HEK293T (cell line): ENCODE data around the gene RNF224.

Experiments used
- CTCF ChIA-PET: fragments of 350-600 bp; formaldehyde crosslinking; extraction: SDS; loops from one replicate; lab custom pipeline; 2021; ENCODE audit warnings: antibody characterized with exemption, inconsistent platforms; lab: Yijun Ruan, JAX
- POLR2A ChIA-PET: fragments of 350-600 bp; formaldehyde crosslinking; extraction: SDS; loops from one replicate; lab custom pipeline; 2020; ENCODE audit warnings: antibody characterized with exemption, inconsistent platforms; lab: Yijun Ruan, JAX
- DNase-seq: peaks from one replicate; pipeline ENCODE4 v3.0.0; 2012; ENCODE audit warnings: mixed read lengths; ENCODE audit errors: extremely low spot score
- ARNT ChIP-seq: fragments of 450-650 bp; IDR thresholded peaks from 2 replicates; pipeline ENCODE4 v1.6.1; 2017; ENCODE audit warnings: mild to moderate bottlenecking
- BHLHE40 ChIP-seq: fragments of 450-650 bp; IDR thresholded peaks from 2 replicates; pipeline ENCODE4 v1.6.1; 2016; ENCODE audit warnings: mild to moderate bottlenecking, moderate library complexity, borderline replicate concordance
- CTBP1 ChIP-seq: fragments of 450-650 bp; IDR thresholded peaks from 2 replicates; pipeline ENCODE4 v1.6.1; 2016; ENCODE audit warnings: borderline replicate concordance
- ELF4 ChIP-seq: fragments of 450-650 bp; IDR thresholded peaks from 2 replicates; pipeline ENCODE4 v1.6.1; 2017; ENCODE audit warnings: antibody characterized with exemption
- FOXA1 ChIP-seq: fragments of 450-650 bp; IDR thresholded peaks from 2 replicates; pipeline ENCODE4 v1.6.1; 2016; ENCODE audit warnings: mild to moderate bottlenecking
- FOXK2 ChIP-seq: fragments of 450-650 bp; IDR thresholded peaks from 2 replicates; pipeline ENCODE4 v1.6.1; 2016; ENCODE audit warnings: mild to moderate bottlenecking
- FOXM1 ChIP-seq: fragments of 450-650 bp; IDR thresholded peaks from 2 replicates; pipeline ENCODE4 v1.6.1; 2017; ENCODE audit warnings: mild to moderate bottlenecking, borderline replicate concordance
- HDGF ChIP-seq: fragments of 450-650 bp; IDR thresholded peaks from 2 replicates; pipeline ENCODE4 v1.6.1; 2017; ENCODE audit warnings: antibody characterized with exemption, borderline replicate concordance
- L3MBTL2 ChIP-seq: fragments of 450-650 bp; conservative IDR thresholded peaks from 2 replicates; pipeline ENCODE4 v1.6.1; 2016; ENCODE audit warnings: mild to moderate bottlenecking
- LEF1 ChIP-seq: fragments of 450-650 bp; IDR thresholded peaks from 2 replicates; pipeline ENCODE4 v1.6.1; 2017; ENCODE audit warnings: mild to moderate bottlenecking, borderline replicate concordance
- NFRKB ChIP-seq: fragments of 450-650 bp; IDR thresholded peaks from 2 replicates; pipeline ENCODE4 v1.6.1; 2016; ENCODE audit warnings: mild to moderate bottlenecking, moderate library complexity
- SP1 ChIP-seq: fragments of 450-650 bp; IDR thresholded peaks from 2 replicates; pipeline ENCODE4 v1.6.1; 2017
- SUZ12 ChIP-seq: fragments of 450-650 bp; IDR thresholded peaks from 2 replicates; pipeline ENCODE4 v1.6.1; 2016; ENCODE audit warnings: mild to moderate bottlenecking
- TARDBP ChIP-seq: fragments of 450-650 bp; IDR thresholded peaks from 2 replicates; pipeline ENCODE4 v1.6.1; 2016
- ZNF384 ChIP-seq: fragments of 450-650 bp; IDR thresholded peaks from 2 replicates; pipeline ENCODE4 v1.6.1; 2016
- TF ChIP-seq, protein P1 (sequence below): fragments of 450-650 bp; IDR thresholded peaks from 2 replicates; pipeline ENCODE4 v1.6.1; 2016

Gene RNF224

GRCh38 chr9:137202966-137203365 lies 24.3 kb upstream of the RNF224 start:
- POLR2A ChIA-PET = interaction anchor here (0.7 to 2.0 kb wide), 2 partner anchors 13 to 53 kb away, joined by 3 to 6 read pairs; no protein-coding TSS in a partner anchor
- no peak for DNase-seq
- no peak for TF ChIP-seq FOXM1
- no peak for TF ChIP-seq L3MBTL2
- CTCF ChIA-PET = interaction anchor here (0.6 kb wide), 1 partner anchor 26 kb away, joined by 3 read pairs; no protein-coding TSS in a partner anchor

DNA sequence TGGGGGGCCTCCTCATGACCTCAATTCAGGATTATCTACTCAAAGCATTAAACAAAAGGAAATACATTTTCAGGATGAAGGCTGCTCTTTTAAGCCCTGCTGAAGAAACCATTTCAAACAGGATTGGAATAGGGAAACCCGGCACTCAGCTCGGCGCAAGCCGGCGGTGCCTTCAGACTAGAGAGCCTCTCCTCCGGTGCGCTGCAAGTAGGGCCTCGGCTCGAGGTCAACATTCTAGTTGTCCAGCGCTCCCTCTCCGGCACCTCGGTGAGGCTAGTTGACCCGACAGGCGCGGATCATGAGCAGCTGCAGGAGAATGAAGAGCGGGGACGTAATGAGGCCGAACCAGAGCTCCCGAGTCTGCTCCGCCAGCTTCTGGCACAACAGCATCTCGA lies 22.6 kb upstream of the RNF224 start:
- DNase-seq = no peak
- no peak for TF ChIP-seq SP1
- POLR2A ChIA-PET = interaction anchor here (0.6 to 2.3 kb wide), 11 partner anchors 9 to 75 kb away, joined by 3 to 16 read pairs (median 5); partner anchors contain the start of genes ANAPC2, RNF208, SSNA1 and TUBB4B
- CTCF ChIA-PET = no interaction called here

GRCh38 chr9:137205126-137206069 lies 21.9 kb upstream of the RNF224 start, which contains the start of the genes NDOR1 and TMEM203:
NDOR1 (plus strand) TSS chr9:137205700; CDS start chr9:137205778, 78 bp downstream.
TMEM203 (minus strand) TSS chr9:137205648; CDS start chr9:137205414, 234 bp downstream.
- CTCF ChIA-PET = no interaction called here
- peak; percentile 53 for TF ChIP-seq L3MBTL2
- TF ChIP-seq ZNF384 = no peak
- TF ChIP-seq ELF4 = peak; percentile 49
- peak; percentile 94 for DNase-seq
- POLR2A ChIA-PET = interaction anchor here (0.6 to 2.3 kb wide), 11 partner anchors 10 to 75 kb away, joined by 3 to 16 read pairs (median 5); partner anchors contain the start of genes ANAPC2, RNF208, SSNA1 and TUBB4B

DNA sequence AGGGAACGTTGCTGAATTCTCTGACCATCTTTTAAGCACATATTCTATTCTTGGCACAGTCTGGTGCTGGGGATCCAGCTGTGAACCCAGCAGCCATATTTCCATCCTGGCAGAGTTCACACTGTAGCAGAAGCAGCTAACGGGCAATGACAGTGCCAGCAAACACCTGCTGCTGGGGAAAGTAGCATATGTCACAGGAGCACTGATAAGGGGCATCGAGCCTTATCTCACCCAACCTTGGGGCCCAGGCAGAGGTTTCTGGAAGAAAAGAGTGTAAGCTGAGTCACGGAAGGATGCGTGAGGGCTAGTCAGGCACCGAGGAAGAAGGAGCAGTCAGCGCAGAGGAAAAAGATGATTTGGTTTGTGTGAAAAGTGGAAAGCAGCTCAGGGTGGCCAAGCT lies 20.7 kb upstream of the RNF224 start:
- ChIA-PET CTCF (interaction anchor here (0.6 kb wide), 1 partner anchor 145 kb away, joined by 4 read pairs; no protein-coding TSS in a partner anchor), POLR2A (interaction anchor here (1.0 to 1.9 kb wide), 4 partner anchors 10 to 77 kb away, joined by 3 to 6 read pairs (median 4); no protein-coding TSS in a partner anchor)
- no peak for DNase-seq
- no peak for TF ChIP-seq FOXK2
- TF ChIP-seq CTBP1 = no peak
- TF ChIP-seq BHLHE40 = no peak
- TF ChIP-seq NFRKB = no peak
- no peak for TF ChIP-seq TARDBP
- no peak for TF ChIP-seq L3MBTL2
- TF ChIP-seq ELF4 = no peak
- TF ChIP-seq SUZ12 = no peak
- no peak for TF ChIP-seq HDGF
- TF ChIP-seq ZNF384 = no peak
- no peak for TF ChIP-seq FOXA1
- TF ChIP-seq, protein P1, sequence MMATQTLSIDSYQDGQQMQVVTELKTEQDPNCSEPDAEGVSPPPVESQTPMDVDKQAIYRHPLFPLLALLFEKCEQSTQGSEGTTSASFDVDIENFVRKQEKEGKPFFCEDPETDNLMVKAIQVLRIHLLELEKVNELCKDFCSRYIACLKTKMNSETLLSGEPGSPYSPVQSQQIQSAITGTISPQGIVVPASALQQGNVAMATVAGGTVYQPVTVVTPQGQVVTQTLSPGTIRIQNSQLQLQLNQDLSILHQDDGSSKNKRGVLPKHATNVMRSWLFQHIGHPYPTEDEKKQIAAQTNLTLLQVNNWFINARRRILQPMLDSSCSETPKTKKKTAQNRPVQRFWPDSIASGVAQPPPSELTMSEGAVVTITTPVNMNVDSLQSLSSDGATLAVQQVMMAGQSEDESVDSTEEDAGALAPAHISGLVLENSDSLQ = no peak
- no peak for TF ChIP-seq SP1
- TF ChIP-seq LEF1 = no peak
- TF ChIP-seq FOXM1 = no peak
- TF ChIP-seq ARNT = no peak

- TF ChIP-seq FOXK2 = no peak
- DNase-seq = no peak
- ChIA-PET POLR2A (interaction anchor here (0.6 to 1.1 kb wide), 2 partner anchors 9 to 11 kb away, joined by 3 to 5 read pairs; partner anchors contain the start of gene RNF208), CTCF (no interaction called here)
Observed at GRCh38 chr9:137211532-137211931, 15.8 kb upstream of the RNF224 start.

- POLR2A ChIA-PET = interaction anchor here (1.0 to 1.5 kb wide), 3 partner anchors 10 to 23 kb away, joined by 3 to 5 read pairs (median 3); partner anchors contain the start of gene RNF208
- CTCF ChIA-PET = no interaction called here
- TF ChIP-seq, protein P1 = no peak
- TF ChIP-seq NFRKB = no peak
- TF ChIP-seq ARNT = no peak
- TF ChIP-seq ZNF384 = no peak
- no peak for TF ChIP-seq SUZ12
- TF ChIP-seq CTBP1 = no peak
- TF ChIP-seq HDGF = no peak
- TF ChIP-seq FOXA1 = no peak
- TF ChIP-seq FOXM1 = no peak
- no peak for TF ChIP-seq TARDBP
- TF ChIP-seq ELF4 = no peak
- TF ChIP-seq BHLHE40 = no peak
- no peak for TF ChIP-seq LEF1
- TF ChIP-seq FOXK2 = no peak
- no peak for TF ChIP-seq L3MBTL2
- no peak for DNase-seq
Observed at GRCh38 chr9:137212520-137212919, 14.8 kb upstream of the RNF224 start.
